ENCODE data around the gene NXT1.
"Not testable (repeated sequence)": the region's sequence is repeated elsewhere in the genome, so short reads cannot be mapped to it uniquely, and the experiment has no call there.

Gene NXT1

DNA sequence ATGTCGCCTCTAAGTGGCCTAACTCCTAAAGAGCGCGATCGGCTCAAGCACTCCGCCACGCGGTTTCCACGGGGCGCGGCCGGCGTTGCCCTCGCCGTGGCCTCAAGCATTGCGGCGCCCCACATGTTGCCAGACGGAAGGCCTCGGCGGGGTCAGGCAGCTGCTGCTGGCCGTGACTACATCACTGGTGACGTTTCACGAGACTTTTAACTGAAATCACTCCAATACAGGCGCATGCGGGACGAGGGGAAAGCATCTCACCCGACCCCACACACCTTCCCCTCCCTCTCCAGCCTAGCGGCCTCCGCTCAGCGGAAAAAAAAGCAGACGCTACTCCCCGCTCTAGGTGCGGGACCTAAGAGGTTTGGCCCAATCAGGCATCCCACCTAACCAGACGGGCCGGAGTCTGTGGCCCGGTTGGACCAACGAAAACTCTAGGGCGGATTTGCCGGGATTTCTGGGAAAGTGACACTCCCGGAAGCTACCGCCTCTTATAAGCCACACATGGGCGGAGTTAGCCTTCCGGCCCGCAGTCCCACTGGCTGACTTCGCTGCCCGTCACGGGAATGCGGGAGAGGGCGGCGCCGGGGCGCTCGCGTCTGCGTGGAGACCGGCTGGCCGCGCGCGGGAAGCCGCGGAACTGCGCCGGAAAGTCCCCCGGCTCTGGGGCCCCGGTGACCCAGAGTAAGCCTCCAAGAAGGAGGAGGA is at the start of gene NXT1:
Gene NXT1 (plus strand): TSS at position 596 of the 708 bp plus-strand sequence. CDS start 3,251 bp downstream, outside the sequence.
- Histone ChIP-seq H3K4me3 (ENCODE audit: low read length in 2 of 2) (peak within 1 kb of the TSS; percentile 69 to 89), H3K27ac (ENCODE audit: low read length) (peak within 1 kb of the TSS; percentile 99), H3K4me1 (ENCODE audit: control insufficient read depth, insufficient read depth, low read length) (peaks cover 22% of the 10 kb centered on the region), H3K9ac (ENCODE audit: low read length in 2 of 2) (peak within 1 kb of the TSS; percentile 92 to 99), H3K9me3 (ENCODE audit: control insufficient read depth in 2 of 2, low read length in 2 of 2) (no peaks in the 10 kb centered on the region), H3K27me3 (ENCODE audit: control insufficient read depth in 1 of 2, insufficient read depth in 2 of 2, low read length in 2 of 2) (no peaks in the 10 kb centered on the region), H3K36me3 (ENCODE audit: control insufficient read depth in 2 of 2, insufficient read depth in 2 of 2, low read length in 2 of 2) (peaks cover 8 to 13% of the 10 kb centered on the region in 2 donors)

DNA sequence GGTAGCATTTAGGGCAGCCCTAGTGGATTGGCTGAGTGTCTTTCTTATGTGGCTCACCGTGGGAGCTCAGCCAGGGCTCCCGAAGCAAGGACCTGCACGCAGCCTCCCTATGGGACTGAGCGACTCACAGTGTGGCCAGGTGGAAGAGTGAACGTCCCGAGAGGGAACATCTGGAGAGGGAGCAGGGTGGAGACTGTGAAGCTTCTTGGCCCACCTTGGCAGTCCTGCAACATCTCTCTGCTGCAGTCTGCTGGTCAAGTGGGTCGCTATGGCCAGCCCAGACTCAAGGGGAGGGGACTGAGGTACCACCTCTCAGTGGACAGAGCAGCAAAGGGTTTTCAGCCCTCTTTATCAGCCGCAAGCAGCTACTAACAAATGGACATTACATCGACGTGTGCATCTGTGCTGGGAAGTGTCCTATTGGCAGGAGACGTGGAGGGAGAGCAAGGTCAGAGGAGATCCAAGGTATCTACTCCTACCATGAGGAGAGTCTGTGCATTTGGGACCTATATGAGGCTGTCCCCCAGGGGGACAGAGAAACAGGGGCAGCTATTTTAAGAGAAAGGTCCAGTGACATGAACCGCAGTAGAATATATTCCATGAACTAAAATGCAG is 49.0 kb upstream of the NXT1 start:
- H3K4me3 ChIP-seq (ENCODE audit: low read length in 2 of 2): no peak overlapping the region
- no peaks in the 10 kb centered on the region for H3K36me3 ChIP-seq (ENCODE audit: control insufficient read depth in 2 of 2, insufficient read depth in 2 of 2, low read length in 2 of 2)
- no peak overlapping the region for H3K27ac ChIP-seq (ENCODE audit: low read length)
- H3K9me3 ChIP-seq (ENCODE audit: control insufficient read depth in 2 of 2, low read length in 2 of 2): peaks cover 0 to 2% of the 10 kb centered on the region in 2 donors
- H3K27me3 ChIP-seq (ENCODE audit: control insufficient read depth in 1 of 2, insufficient read depth in 2 of 2, low read length in 2 of 2): peaks cover 0 to 3% of the 10 kb centered on the region in 2 donors
- H3K4me1 ChIP-seq (ENCODE audit: control insufficient read depth, insufficient read depth, low read length): no peaks in the 10 kb centered on the region
- H3K9ac ChIP-seq (ENCODE audit: low read length in 2 of 2): no peak overlapping the region

DNA sequence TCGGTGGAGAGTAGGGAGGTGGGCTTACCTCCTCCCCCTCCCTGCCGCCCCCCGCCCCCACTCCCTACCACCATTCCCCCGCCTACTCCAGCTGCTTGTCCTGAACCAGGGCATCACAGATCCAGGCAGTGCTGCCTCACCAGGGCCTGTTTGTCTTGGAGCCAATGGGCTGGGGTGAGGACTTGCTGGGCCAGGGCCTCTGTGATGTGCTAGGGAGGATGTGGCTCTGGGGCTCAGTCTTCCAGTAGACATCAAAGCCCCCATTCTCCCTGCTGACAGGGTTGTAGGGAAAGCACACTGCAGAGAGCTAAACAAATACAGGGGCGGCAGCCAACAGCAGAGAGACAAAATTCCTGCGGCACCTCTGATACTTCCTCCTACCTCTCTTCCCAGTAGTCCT is 48.2 kb upstream of the NXT1 start:
- Histone ChIP-seq H3K27me3 (ENCODE audit: control insufficient read depth in 1 of 2, insufficient read depth in 2 of 2, low read length in 2 of 2) (peaks cover 0 to 2% of the 10 kb centered on the region in 2 donors), H3K4me1 (ENCODE audit: control insufficient read depth, insufficient read depth, low read length) (no peaks in the 10 kb centered on the region)

DNA sequence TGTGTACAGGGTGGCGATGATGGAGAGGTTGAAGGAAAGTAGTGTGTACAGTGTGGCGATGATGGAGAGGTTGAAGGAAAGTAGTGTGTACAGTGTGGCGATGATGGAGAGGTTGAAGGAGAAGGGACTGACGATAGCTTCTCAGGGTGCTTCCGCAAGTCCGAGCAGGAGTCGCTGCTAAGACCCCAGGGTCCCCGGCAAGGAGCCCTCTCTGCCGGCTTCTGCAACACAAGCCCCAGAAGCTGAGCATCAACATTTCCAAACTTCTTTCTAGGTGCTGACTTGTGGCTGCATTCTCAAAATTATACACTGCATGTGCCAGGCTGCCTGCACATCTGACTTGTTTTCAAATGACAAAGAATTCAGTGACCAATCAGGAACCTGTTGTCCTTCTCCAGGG is 47.8 kb upstream of the NXT1 start:
- Histone ChIP-seq H3K4me3 (ENCODE audit: low read length in 2 of 2) (no peak overlapping the region), H3K27me3 (ENCODE audit: control insufficient read depth in 1 of 2, insufficient read depth in 2 of 2, low read length in 2 of 2) (no peaks in the 10 kb centered on the region), H3K9me3 (ENCODE audit: control insufficient read depth in 2 of 2, low read length in 2 of 2) (peaks cover 0 to 2% of the 10 kb centered on the region in 2 donors), H3K27ac (ENCODE audit: low read length) (no peak overlapping the region), H3K36me3 (ENCODE audit: control insufficient read depth in 2 of 2, insufficient read depth in 2 of 2, low read length in 2 of 2) (no peaks in the 10 kb centered on the region), H3K4me1 (ENCODE audit: control insufficient read depth, insufficient read depth, low read length) (no peaks in the 10 kb centered on the region), H3K9ac (ENCODE audit: low read length in 2 of 2) (no peak overlapping the region)

More for the DNA sequence above, 48.2 kb upstream of the NXT1 start:
- Histone ChIP-seq H3K9me3 (ENCODE audit: control insufficient read depth in 2 of 2, low read length in 2 of 2) (peaks cover 0 to 2% of the 10 kb centered on the region in 2 donors), H3K27ac (ENCODE audit: low read length) (no peak overlapping the region), H3K9ac (ENCODE audit: low read length in 2 of 2) (no peak overlapping the region), H3K36me3 (ENCODE audit: control insufficient read depth in 2 of 2, insufficient read depth in 2 of 2, low read length in 2 of 2) (no peaks in the 10 kb centered on the region), H3K4me3 (ENCODE audit: low read length in 2 of 2) (no peak overlapping the region)

DNA sequence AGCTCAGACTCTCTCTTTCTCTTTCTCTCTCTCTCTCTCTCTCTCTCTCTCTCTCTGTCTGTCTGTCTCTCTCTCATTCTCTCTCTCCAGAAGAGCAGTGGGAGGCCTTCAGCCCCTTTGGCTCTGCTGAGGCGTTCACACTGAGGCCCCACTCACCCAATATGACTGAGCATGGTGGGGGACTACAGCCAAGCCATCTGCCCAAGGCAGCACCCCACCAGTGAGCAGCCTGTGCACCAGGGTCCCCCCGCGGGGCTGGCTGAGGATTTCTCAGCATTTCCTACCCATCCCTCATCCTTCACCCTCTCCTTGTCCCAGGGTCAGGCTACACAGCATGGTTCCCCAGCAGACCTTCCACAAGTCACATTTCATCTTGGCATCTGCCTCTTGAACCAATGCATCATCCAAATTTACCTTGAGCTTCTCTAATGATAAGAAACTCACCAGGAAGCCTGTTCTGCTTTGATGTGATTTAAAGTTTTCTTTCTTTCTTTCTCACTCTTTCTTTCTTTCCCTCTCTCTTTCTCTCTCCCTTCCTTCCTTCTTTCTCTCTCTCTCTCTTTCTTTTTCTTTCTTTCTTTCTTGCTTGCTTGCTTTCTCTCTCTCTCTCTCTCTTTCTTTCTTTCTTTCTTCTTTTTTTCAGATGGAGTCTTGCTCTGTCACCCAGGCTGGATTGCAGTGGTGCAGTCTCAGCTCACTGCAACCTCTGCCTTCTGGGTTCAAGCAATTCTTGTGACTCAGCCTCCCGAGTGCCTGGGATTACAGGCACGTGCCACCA is 47.1 kb upstream of the NXT1 start:
- peaks cover 0 to 7% of the 10 kb centered on the region in 2 donors for H3K9me3 ChIP-seq (ENCODE audit: control insufficient read depth in 2 of 2, low read length in 2 of 2)
- H3K36me3 ChIP-seq (ENCODE audit: control insufficient read depth in 2 of 2, insufficient read depth in 2 of 2, low read length in 2 of 2): no peaks in the 10 kb centered on the region
- no peak overlapping the region for H3K27ac ChIP-seq (ENCODE audit: low read length)

DNA sequence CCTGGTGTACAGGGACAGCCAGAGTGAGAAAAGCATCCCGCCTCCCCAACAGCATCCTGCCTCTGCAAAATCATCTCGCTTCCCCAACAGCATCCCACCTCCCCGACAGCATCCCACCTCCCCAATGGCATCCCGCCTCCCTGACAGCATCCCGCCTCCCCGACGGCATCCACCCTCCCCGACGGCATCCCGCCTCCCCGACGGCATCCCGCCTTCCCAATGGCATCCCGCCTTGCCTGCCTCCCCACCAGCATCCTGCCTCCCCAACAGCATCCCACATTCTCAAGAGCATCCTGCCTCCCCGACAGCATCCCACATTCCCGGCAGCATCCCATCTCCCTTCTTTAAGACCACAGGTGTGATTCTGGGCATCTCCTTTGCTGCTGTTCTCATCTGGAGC is 46.0 kb upstream of the NXT1 start:
- Histone ChIP-seq H3K4me3 (ENCODE audit: low read length in 2 of 2) (no peak overlapping the region), H3K9ac (ENCODE audit: low read length in 2 of 2) (no peak overlapping the region), H3K36me3 (ENCODE audit: control insufficient read depth in 2 of 2, insufficient read depth in 2 of 2, low read length in 2 of 2) (no peaks in the 10 kb centered on the region), H3K27me3 (ENCODE audit: control insufficient read depth in 1 of 2, insufficient read depth in 2 of 2, low read length in 2 of 2) (no peaks in the 10 kb centered on the region), H3K27ac (ENCODE audit: low read length) (peak overlapping the region; percentile 31), H3K4me1 (ENCODE audit: control insufficient read depth, insufficient read depth, low read length) (no peaks in the 10 kb centered on the region), H3K9me3 (ENCODE audit: control insufficient read depth in 2 of 2, low read length in 2 of 2) (peaks cover 0 to 7% of the 10 kb centered on the region in 2 donors)

More for the DNA sequence above, 47.1 kb upstream of the NXT1 start:
- H3K27me3 ChIP-seq (ENCODE audit: control insufficient read depth in 1 of 2, insufficient read depth in 2 of 2, low read length in 2 of 2): no peaks in the 10 kb centered on the region
- H3K9ac ChIP-seq (ENCODE audit: low read length in 2 of 2): no peak overlapping the region
- no peaks in the 10 kb centered on the region for H3K4me1 ChIP-seq (ENCODE audit: control insufficient read depth, insufficient read depth, low read length)
- H3K4me3 ChIP-seq (ENCODE audit: low read length in 2 of 2): no peak overlapping the region

DNA sequence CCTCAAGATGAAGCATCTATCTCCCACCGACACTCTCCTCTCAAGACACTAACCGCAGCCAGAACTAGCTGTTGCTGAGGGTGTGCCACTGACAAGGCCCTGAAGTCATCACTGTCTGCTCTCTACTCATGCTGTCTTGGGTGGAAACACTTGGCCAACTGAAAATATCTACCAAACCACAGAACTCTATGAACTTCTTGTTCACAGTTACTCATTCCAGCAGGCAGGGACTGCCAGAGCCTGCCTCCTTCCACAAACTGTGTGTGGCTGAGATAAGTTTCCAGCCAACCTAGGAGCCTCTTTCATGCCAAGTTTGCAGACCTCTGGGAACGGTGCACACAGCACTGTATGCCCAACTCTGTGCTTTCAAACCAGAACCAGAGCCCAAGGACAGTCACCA is 45.5 kb upstream of the NXT1 start:
- Histone ChIP-seq H3K9me3 (ENCODE audit: control insufficient read depth in 2 of 2, low read length in 2 of 2) (peaks cover 0 to 7% of the 10 kb centered on the region in 2 donors), H3K27me3 (ENCODE audit: control insufficient read depth in 1 of 2, insufficient read depth in 2 of 2, low read length in 2 of 2) (no peaks in the 10 kb centered on the region), H3K4me3 (ENCODE audit: low read length in 2 of 2) (no peak overlapping the region), H3K36me3 (ENCODE audit: control insufficient read depth in 2 of 2, insufficient read depth in 2 of 2, low read length in 2 of 2) (no peaks in the 10 kb centered on the region), H3K27ac (ENCODE audit: low read length) (no peak overlapping the region), H3K9ac (ENCODE audit: low read length in 2 of 2) (no peak overlapping the region), H3K4me1 (ENCODE audit: control insufficient read depth, insufficient read depth, low read length) (no peaks in the 10 kb centered on the region)

DNA sequence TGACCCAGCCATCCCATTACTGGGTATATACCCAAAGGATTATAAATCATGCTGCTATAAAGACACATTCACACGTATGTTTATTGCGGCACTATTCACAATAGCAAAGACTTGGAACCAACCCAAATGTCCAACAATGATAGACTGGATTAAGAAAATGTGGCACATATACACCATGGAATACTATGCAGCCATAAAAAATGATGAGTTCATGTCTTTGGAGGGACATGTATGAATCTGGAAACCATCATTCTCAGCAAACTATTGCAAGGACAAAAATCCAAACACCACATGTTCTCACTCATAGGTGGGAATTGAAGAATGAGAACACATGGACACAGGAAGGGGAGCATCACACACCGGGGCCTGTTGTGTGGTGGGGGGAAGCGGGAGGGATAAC is 43.2 kb upstream of the NXT1 start:
- H3K4me1 ChIP-seq (ENCODE audit: control insufficient read depth, insufficient read depth, low read length); H3K9ac ChIP-seq (ENCODE audit: low read length in 2 of 2); H3K27ac ChIP-seq (ENCODE audit: low read length); H3K9me3 ChIP-seq (ENCODE audit: control insufficient read depth in 2 of 2, low read length in 2 of 2); H3K27me3 ChIP-seq (ENCODE audit: control insufficient read depth in 1 of 2, insufficient read depth in 2 of 2, low read length in 2 of 2); H3K4me3 ChIP-seq (ENCODE audit: low read length in 2 of 2); H3K36me3 ChIP-seq (ENCODE audit: control insufficient read depth in 2 of 2, insufficient read depth in 2 of 2, low read length in 2 of 2): not testable (repeated sequence)

DNA sequence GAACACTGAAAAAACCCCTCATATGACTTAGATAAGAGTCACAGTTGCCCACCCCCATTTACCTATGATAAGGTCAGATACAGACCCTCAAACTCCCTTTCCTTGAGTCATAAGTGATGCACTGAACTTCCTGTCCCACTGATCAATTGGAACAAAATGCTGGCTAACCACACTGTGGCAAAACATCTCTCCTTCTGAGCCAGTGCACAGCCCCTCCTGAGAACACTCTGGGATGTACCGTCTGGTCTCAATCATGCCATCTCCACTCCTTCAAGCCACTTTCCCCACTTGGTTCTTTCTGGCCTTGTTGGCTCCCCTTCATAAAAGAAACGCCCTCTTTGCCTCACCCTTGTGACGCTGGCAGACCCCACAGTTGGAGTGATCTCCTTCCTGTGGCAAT is 42.6 kb upstream of the NXT1 start:
- H3K9me3 ChIP-seq (ENCODE audit: control insufficient read depth in 2 of 2, low read length in 2 of 2): peaks cover 0 to 4% of the 10 kb centered on the region in 2 donors
- no peak overlapping the region for H3K4me3 ChIP-seq (ENCODE audit: low read length in 2 of 2)
- H3K27me3 ChIP-seq (ENCODE audit: control insufficient read depth in 1 of 2, insufficient read depth in 2 of 2, low read length in 2 of 2): no peaks in the 10 kb centered on the region
- no peaks in the 10 kb centered on the region for H3K4me1 ChIP-seq (ENCODE audit: control insufficient read depth, insufficient read depth, low read length)
- no peak overlapping the region for H3K27ac ChIP-seq (ENCODE audit: low read length)
- H3K36me3 ChIP-seq (ENCODE audit: control insufficient read depth in 2 of 2, insufficient read depth in 2 of 2, low read length in 2 of 2): no peaks in the 10 kb centered on the region
- no peak overlapping the region for H3K9ac ChIP-seq (ENCODE audit: low read length in 2 of 2)

DNA sequence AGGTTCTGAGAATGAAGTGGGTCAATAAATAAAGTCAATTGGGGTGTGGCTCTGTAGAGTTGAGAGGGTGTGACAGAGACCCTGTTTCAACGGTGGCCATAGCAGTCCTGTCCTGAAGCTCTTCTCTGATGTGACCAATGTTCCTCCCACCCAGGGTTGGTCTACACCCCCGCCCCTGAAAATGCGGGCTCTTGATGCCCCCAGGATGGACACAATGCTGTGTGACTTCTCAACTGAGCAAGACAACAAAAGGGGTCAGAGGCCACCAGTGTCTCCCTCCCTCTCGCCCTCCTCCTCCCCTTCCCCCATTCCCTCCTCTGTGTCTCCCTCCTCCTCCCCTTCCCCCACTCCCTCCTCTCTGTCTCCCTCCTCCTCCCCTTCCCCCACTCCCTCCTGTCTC is 41.7 kb upstream of the NXT1 start:
- Histone ChIP-seq H3K4me1 (ENCODE audit: control insufficient read depth, insufficient read depth, low read length) (no peaks in the 10 kb centered on the region), H3K27ac (ENCODE audit: low read length) (no peak overlapping the region), H3K36me3 (ENCODE audit: control insufficient read depth in 2 of 2, insufficient read depth in 2 of 2, low read length in 2 of 2) (no peaks in the 10 kb centered on the region), H3K9me3 (ENCODE audit: control insufficient read depth in 2 of 2, low read length in 2 of 2) (peaks cover 0 to 4% of the 10 kb centered on the region in 2 donors), H3K27me3 (ENCODE audit: control insufficient read depth in 1 of 2, insufficient read depth in 2 of 2, low read length in 2 of 2) (no peaks in the 10 kb centered on the region), H3K4me3 (ENCODE audit: low read length in 2 of 2) (no peak overlapping the region), H3K9ac (ENCODE audit: low read length in 2 of 2) (no peak overlapping the region)

Data from stomach smooth muscle (tissue), 2 donors.